ENCODE results near the gene SPTBN2. TPM values are rescaled to one million over a fixed set of nuclear protein-coding genes. Genes with fewer than 3 reads are reported as not detected.

SPTBN2 gene
- 0.05 and 0.39 TPM in 2 replicates for total RNA-seq

DNA sequence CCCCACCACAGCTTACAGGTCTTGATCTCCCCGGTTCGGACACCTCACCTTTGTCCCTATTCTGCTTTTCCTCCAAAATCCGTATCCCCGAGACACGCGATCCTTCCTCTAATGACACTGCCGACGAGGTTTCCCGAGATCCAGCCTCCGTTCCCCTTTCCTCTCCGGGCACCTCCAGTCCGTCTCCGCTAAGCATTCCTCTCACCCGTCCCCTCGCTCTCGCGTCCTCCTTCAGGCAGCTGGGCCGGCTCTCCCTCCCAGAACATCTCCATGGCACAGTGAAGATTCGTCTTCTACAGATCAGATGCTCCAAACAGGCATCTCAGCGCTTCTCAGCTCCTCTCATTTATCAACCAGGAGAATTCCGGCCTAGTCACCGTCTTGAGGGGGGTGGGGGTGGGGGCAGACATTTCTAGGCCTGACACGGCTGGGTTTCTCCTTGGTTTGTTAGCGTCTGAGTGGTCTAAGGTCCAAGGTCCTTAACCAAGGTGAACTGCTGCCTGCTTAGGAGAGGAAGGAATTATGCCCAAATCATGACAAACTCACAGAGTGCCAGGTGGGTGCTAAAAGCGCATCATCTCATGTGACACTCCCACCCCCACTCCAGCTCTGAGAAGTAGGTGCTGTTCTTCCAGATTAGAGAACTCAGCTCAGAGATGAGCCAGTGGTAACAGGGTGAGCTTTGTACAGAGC is at the start of gene SPTBN2:
TSS of gene SPTBN2 (minus strand) at position 524 of the 693 bp plus-strand sequence. CDS start 7,976 bp downstream, outside the sequence.
- intact Hi-C loops (cut with micrococcal nuclease) = no loop called here

DNA sequence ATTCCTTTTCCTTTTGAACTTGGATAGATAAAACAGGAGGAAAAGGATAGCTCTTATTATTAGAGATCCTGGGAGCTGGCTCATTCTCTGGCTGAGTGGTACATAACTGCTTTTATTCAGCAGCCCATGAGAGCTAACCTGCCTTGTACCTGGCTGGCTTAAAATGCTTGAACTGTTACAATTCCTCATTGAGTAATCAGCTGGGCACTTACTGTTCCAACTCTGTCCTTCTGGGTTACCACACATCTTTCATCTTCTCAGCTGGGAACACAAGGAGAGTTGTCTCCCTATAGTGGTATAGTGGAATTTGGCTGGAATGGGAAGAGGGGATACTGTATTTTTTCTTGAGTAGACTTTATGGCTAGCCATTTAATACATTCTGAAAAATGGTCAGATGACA is 39.8 kb upstream of the SPTBN2 start:
- intact Hi-C loops (cut with micrococcal nuclease) = no loop called here

DNA sequence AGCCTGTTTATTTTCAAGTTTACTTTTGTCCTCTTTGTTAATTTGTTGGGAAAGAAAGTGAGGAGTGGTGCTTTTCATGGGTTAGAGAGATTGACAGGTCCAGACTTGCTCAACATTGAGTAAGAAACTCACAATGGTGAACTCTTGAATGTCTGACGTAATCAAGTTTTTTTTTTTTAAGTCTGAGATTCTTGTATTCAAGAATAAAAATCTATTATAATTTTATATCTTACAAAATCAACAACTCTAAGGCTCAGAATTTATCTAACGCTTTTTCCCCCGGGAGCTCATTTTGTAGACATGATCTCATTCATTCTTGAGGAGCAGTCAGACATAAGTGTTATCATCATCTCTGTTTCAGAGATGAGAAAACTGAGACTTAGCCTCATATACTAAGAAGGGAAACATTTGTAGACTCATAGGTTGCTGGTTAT is 39.1 kb upstream of the SPTBN2 start:
- intact Hi-C loops (cut with micrococcal nuclease) = no loop called here

DNA sequence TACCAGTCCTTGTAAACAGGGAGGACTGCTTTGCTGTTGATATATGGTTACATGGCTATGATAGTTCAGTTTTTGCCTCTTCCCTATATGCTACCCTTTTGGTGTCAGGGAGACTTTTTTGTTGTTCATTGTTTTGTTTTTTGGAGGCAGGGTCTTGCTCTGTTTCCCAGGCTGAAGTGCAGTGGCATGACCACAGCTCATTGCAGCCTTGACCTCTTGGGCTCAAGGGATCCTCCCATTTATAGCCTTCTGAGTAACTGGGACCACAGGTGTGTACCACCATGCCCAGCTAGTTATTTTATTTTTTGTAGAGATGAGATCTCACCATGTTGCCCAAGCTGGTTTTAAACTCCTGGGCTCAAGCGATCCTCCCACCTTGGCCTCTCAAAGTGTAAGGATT is 38.6 kb upstream of the SPTBN2 start:
- intact Hi-C loops (cut with micrococcal nuclease) = no loop called here

DNA sequence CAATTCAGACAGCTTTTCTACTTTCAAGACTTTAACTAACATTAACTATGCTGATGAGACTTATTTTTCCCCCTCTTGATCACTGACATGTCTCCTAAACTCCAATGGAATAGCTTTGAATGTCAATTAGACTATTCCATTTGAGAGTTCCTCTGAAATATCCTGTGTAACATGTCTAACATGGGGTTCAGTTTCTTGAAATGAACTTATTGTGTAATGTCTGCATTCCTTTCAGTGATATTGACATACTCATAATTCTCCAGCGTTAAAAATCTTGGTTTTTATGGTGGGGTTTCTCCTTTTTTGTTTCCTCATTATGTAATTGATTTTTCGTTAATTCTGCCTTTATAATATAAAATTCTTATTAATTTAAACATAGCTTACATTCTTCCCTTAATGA is 37.7 kb upstream of the SPTBN2 start:
- intact Hi-C loops (cut with micrococcal nuclease) = no loop called here

DNA sequence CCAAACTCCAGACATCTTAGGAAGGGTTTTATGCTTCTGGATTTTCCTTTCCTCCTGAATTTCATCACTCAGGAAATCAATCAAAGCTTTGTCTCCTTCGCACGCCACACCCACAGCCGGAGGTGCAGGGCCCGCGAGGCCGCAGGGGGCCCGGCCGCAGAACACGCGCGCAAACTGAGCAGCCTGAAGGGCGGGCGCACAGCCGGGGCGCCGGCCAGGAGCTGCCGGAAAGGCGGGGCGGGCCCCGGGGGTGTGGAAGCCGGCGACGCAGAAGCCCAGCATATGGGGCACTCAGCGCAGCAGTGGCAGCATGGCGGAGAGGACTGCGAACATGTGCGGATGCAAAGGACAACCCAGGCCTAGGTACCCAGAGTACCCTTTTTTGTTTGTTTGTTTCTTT is 33.1 kb upstream of the SPTBN2 start:
- intact Hi-C loops (cut with micrococcal nuclease) = no loop called here

DNA sequence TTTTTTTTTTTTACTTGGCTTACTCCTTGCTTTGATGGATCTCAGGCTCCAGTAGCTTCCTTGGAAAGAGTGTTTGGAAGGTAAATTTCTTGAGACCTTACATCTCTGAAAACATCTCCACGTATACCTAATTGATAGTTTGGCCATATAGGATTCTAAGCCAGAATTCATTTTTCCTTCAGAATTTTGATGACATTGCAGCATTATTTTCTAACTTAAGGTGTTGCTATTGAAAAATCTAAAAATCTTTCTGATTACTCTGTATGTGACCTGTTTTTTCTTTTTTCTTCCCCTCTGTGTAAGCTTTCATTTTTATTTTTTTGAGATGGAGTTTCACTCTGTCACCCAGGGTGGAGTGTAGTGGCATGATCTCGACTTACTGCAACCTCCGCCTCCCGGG is 23.1 kb upstream of the SPTBN2 start:
- intact Hi-C loops (cut with micrococcal nuclease) = no loop called here

DNA sequence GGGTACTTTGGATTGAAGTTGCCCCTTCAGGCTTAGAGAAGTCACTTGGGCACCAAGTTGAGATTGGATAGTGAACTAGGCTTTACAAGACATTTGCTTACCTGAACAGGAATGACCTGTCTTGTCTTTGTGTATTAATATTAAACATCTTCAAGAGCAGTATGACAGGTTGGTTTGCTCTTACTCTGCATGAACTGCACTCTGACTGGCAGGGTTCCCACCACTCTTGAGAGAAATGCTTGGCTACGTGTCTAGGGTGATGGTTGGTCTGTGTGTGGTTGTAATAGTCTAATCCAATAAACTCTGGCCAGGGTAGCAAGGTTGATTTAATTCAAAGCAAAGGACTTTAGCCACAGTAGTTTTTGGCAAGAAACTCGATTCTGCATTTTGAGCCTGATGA is 20.1 kb upstream of the SPTBN2 start:
- intact Hi-C loops (cut with micrococcal nuclease) = loop anchor here (10.0 kb wide), 3 partner anchors 134 to 464 kb away; partner anchors contain the start of genes KDM2A, RBM14 and YIF1A

DNA sequence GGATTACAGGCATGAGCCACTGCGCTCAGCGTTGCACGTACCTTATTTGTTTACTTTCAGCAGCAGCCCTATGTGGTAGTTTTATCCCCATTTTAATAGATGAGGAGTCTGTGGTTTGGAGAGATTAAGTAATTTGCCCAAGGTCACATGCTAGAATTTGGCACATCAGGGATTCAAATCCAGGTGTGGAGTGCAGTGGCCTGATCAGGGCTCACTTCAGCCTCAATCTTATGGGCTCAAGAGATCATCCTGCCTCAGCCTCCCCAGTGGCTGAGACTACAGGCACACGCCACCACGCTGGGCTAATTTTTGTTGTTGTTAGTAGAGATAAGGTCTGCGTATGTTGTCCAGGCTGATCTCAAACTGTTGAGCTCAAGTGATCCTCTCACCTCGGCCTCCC is 18.5 kb upstream of the SPTBN2 start:
- intact Hi-C loops (cut with micrococcal nuclease) = loop anchor here (10.0 kb wide), 3 partner anchors 133 to 463 kb away; partner anchors contain the start of genes KDM2A, RBM14 and YIF1A

DNA sequence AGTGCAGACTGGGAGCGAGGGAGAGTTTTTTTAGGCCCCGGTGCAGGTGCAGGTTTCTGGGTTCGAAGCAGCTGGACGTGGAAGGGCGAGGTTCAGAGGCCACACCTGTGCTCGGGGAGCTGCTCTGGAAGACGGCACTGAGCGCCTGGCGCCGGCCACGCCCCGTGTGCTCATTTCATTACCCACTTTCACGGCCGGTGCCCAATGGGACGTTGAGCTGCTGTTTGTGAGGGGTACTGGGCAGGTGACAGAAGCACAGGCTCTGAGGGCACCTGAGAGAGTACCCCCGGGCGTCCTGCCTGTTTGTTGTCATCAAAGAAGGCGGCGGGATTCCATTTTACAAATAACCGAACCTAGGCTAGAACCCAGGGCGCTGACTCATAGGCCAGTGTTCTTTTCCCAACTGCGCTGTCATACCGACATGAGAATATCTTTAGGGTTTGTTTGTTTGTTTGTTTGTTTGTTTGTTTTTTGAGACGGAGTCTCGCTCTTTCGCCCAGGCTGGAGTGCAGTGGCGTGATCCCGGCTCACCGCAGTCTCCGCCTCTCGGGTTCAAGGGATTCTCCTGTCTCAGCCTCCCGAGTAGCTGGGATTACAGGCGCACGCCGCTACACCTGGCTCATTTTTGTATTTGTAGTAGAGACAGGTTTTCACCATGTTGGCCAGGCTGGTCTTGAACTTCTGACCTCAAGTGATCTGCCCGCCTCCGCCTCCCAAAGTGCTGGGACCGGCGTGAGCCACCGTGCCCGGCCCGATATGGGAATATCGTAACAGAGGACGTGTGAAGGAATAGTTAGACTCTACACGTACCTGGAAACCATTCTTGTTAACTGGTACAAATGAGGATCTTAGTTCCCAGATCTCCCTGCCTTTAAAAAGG is 16.6 kb upstream of the SPTBN2 start:
- intact Hi-C loops (cut with micrococcal nuclease) = loop anchor here (2.0 to 10.0 kb wide), 6 partner anchors 97 to 461 kb away; partner anchors contain the start of genes KDM2A, LRFN4, PC and RBM14

DNA sequence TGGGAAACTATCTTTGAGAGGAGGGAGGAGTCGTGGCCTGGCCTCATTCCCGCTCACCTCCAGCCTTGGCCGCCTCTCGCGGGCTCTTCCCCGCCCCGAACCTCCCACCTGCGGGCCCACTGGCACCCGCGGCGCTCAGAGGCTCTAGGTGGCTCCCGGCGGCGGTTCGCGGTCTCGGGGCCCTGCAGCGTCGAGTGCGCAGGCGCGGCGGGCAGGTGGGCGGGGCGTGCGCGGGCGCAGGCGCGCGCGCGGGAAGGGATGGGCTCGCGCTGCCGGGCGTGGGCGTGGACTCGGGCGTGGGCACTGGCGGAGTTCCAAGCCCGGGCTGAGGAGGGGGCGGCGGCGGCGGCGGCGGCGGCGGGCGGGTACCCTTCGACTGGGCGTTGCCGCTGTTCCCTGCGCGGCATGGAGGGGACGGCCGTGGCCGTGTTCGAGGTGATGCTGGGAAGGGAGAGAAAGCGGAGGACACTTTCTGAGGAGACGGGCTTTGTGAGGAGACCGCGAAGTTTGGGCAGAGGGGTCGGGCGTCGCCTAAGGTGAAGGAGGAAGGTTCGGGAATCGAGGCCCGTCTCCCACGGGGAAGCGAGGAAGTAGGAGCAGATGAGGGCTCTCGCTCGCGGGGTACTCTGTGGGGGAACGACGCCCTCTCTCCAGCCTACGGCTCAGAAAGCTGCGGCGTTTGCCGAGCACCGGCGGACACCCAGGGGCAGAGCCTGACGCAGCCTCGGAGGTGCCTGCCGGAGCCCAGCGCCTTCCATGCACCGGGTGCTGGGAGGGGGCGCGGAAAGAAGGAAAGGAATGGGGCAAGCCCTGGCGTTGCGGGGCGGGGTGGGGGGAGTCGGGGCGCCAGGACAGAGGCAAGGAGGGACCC is 15.7 kb upstream of the SPTBN2 start:
- intact Hi-C loops (cut with micrococcal nuclease) = loop anchor here (1.0 to 10.0 kb wide), 10 partner anchors 66 to 460 kb away; partner anchors contain the start of genes ACTN3, KDM2A, LRFN4 and PC

DNA sequence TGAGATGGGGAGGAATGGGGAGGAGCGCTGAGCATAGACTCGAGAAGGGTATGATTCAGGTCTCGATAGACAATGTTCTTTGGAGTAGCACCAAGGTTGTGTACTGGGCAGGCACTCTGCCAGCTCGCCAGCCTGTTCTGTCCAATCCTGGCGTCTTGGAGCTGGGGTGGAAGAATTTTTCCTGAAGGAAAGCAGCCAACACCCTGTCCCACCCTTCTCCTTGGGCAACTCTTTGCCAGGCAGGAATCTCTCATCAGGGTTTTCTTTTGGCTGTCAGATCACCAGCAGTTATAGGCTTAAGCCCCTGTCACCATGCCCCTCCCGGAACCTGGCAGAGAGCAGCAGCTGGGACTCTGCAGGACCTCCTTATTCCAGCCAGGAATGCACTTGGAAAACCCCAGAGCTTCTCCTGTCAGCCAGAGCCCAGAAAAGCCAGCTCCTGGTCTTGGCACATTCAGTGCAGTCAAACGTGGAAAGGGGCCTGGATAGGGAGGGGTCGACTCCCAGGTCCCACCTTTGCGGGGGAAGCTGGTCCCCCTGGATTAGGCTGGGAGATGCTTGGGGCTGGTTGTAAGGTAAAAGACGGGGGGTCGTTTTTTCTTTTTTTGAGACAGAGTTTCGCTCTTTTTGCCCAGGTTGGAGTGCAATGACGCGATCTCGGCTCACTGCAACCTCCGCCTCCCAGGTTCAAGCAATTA is 14.4 kb upstream of the SPTBN2 start:
- intact Hi-C loops (cut with micrococcal nuclease) = loop anchor here (10.0 kb wide), 3 partner anchors 129 to 459 kb away; partner anchors contain the start of genes KDM2A, RBM14 and YIF1A

DNA sequence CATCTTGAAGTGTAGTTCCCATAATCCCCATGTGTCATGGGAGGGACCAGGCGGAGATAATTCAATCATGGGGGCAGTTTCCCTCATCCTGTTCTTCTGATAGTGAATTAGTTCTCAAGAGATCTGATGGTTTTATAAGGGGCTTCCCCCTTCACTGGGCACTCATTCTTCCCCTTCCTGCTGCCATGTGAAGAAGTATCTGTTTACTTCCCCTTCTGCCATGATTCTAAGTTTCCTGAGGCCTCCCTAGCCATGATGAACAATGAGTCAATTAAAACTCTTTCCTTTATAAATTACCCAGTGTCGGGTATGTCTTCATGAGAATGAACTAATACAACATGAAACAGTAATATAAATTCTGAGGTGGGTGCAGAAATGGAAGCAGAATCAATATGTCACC is 12.1 kb upstream of the SPTBN2 start:
- intact Hi-C loops (cut with micrococcal nuclease) = loop anchor here (10.0 kb wide), 3 partner anchors 126 to 456 kb away; partner anchors contain the start of genes KDM2A, RBM14 and YIF1A

DNA sequence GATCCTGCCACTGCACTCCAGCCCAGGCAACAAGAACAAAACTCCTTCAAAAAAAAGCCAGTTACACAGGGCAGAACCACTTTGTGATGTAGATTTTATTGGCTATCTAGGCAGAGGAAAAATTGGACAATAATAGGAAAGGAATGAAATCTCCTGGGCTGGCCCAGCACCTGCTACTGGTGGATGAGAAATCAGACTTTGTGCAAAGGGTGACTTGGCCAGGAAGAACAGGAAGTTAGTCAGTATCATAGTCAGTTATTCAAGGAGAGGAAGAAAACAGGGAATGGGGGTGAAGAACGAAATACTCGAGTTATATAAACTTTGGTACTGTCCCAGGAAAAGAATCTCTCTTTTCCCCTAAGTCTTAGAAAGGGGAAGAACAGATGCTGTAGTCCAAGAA is 11.0 kb upstream of the SPTBN2 start:
- intact Hi-C loops (cut with micrococcal nuclease) = loop anchor here (10.0 kb wide), 3 partner anchors 125 to 455 kb away; partner anchors contain the start of genes KDM2A, RBM14 and YIF1A

DNA sequence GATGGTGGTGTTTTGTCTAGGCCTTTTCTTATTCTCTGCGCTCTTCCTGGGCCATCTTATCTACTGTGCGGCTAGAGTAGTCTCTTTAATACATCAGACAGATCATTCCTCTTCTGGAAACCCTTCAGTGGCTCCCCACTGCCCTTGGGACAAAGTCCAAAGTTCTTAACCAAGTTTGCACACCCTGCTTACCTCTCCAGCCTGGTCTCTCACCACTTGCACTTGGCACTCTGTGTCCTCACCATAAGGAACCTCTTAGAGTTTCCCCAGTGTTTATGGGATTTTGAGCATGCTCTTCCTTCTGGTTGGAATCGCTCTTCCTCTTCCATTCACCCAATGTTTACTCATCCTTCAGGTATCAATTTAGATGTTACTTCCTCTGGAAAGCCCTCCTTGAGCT is 5.2 kb upstream of the SPTBN2 start:
- intact Hi-C loops (cut with micrococcal nuclease) = no loop called here

DNA sequence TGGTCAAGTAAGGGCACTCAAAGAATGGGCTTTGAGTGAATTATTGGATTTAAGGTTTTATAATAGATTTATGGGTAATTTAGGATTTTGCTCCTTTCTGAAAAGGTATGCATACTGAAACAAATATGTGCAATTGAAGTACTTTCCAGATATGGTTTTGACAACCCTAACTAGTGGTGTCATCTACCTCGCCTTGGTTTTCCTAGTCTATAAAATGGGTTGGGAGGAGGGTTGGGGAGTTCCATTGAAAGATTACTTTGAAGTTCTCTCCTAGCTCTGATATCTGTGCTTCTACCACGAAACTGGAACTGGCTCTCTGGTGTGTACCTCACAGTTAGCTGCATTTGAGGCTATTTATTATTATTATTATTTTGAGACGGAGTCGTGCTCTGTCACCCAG is 431 bp upstream of the SPTBN2 start:
- intact Hi-C loops (cut with micrococcal nuclease) = no loop called here

DNA sequence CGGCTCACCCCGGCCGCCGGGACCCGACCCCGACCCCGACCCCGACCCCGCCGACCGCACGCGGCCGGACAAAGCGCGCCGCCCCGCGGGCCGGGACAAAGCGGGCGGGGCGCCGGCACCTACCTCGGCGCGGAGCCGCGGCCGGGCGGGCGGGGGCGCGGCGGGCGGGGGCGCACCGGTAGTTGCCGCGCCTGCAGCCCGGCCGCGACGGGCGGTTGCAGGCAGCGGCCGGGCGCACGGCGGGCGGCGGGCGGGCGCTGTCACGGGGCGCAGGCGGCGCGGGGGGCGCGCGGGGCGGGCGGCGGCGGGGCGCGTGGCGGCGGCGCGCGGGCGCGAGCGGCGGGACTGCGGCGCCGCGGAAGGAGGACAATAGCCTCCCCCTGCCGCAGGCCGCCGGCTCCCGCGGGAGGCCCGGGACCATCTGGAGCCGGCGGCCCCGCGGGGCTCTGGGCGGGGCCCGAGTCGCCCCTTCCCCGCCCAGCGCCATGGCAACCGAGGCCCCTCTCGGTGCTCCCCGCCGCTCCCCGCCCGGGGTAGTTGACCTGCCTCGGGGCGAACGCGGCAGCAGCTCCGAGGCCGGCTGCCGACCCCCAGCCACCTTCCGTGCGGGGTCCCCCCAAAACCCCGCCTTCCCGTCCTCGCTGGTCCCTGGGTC is 851 bp downstream of the SPTBN2 start:
- intact Hi-C loops (cut with micrococcal nuclease) = no loop called here

DNA sequence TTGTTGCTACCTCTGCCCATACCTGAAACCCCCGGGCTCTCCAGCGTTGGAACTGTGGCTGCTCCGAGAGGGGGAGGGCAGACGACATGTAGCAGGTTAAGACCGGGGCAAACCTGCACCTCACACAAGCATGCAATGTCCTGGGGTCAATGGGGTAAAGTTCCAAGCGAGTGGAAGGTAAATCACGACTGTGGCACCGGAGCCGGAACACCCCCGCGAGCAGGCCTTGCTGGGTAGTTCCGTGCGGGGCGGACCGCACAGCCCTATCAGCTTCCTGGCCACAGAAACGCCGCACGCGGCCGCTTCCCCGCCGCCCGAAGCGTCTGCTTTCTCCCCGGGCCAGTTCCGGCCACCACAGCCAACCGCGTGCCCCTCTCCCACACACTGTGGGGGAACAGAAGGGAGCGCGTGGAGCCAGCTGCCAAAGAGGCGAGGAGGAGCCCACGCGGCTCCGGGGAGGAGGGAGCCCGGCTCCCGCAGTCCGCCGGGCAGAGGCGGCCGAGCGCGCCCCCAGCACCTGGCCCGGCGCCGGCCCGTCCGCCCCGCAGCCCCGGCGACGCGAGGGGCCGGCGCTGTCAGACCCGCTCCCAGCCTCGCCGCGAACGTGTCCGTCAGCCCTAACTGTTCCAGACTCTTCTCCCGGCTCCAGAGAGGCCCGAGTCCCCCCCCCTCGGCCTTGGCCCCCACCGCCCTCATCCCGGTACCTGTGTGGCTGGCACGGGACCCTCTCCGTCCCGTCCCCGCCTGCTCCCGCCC is 1.6 kb downstream of the SPTBN2 start:
- intact Hi-C loops (cut with micrococcal nuclease) = no loop called here

DNA sequence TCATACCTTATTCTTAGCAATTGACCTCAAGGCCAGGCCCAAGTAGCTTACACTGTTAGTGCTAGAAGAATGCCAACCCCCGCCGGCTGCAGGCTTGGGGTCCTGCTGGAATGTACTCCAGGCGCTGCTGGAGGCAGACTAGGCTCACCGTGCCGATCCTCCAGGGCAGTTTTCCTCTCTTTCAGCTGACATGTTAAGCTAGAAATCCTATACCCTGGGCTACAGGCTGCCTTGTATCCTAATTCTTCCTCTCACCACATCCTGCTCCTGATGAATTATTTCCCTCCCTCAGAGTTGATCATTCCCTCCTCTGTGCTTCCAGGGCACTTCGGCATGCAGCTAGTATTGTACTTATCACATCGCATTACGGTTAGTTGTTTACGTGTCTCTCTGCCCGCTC is 3.4 kb downstream of the SPTBN2 start:
- intact Hi-C loops (cut with micrococcal nuclease) = no loop called here

Measured in T-helper 1 cell treated with Interleukin-12 subunit alpha and Interleukin-12 subunit beta and Interleukin-4 antibody, amounts not matched to agents 30 ng/mL and 1 ng/mL, for 36 hours (primary cell).